Measurements from ENCODE around the gene PCDHA1. TPM values are rescaled to one million over a fixed set of nuclear protein-coding genes. Genes with fewer than 3 reads are reported as not detected.
A peak's percentile ranks its signal among the peaks of the same experiment; 100 is the strongest.
"Not testable (repeated sequence)": the region's sequence is repeated elsewhere in the genome, so short reads cannot be mapped to it uniquely, and the experiment has no call there.

PCDHA1 gene
- total RNA-seq, 6 donors from 2014 or later = 0.13 TPM; not detected in 5

DNA sequence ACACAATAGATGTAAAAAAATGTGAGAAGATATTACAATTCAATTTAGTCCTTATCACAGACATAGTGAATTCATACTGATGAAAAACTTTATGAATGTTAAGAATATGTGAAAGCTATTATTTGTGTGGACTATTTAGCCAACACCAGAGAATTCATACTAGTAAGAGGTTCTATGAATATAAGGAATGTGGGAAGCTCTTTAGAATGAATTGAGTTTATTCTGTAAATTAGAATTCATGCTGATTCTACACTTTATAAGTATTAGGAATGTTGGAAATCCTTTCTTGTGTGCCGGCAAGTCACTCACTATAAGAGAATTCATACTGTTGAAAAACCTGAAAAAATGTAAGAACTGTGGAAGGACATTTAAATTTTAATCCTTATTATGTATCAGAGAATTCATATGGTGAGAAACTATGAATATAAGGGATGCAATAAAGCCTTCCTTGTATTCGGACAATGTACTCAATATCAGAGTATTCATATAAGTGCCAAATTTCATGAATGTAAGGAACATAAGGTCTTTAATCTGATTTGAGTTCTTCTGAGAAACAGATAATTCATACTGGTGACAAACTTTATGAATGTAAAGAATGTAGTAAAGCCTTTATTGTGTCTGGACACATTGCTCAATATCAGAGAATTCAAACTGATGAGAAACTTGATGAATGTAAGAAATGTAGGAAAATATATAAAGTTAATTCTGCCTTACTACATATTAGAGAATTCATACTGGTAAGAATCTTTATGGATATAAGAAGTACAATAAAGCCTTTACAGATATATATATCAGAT, 21.6 kb upstream of the PCDHA1 start:
- H3K27ac ChIP-seq = no peak overlapping the region
- DNase-seq (no peak), ATAC-seq (ENCODE audit: low FRiP score in 2 of 2) (no peak)
- H3K4me3 ChIP-seq = no peak overlapping the region
- 88 to 92% methylated on average over 2 of the region's 2 CpGs for WGBS, 2 donors
- no peaks in the 10 kb centered on the region for H3K27me3 ChIP-seq
- H3K9me3 ChIP-seq = peaks cover 86 to 97% (median 91%) of the 10 kb centered on the region in 4 donors
- no peaks in the 10 kb centered on the region for H3K4me1 ChIP-seq
- TF ChIP-seq, protein P1, sequence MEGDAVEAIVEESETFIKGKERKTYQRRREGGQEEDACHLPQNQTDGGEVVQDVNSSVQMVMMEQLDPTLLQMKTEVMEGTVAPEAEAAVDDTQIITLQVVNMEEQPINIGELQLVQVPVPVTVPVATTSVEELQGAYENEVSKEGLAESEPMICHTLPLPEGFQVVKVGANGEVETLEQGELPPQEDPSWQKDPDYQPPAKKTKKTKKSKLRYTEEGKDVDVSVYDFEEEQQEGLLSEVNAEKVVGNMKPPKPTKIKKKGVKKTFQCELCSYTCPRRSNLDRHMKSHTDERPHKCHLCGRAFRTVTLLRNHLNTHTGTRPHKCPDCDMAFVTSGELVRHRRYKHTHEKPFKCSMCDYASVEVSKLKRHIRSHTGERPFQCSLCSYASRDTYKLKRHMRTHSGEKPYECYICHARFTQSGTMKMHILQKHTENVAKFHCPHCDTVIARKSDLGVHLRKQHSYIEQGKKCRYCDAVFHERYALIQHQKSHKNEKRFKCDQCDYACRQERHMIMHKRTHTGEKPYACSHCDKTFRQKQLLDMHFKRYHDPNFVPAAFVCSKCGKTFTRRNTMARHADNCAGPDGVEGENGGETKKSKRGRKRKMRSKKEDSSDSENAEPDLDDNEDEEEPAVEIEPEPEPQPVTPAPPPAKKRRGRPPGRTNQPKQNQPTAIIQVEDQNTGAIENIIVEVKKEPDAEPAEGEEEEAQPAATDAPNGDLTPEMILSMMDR (IDR thresholded peaks at IDR 0.05) = no peak
- TF ChIP-seq EP300 (IDR thresholded peaks at IDR 0.05) (no peak), POLR2AphosphoS5 (IDR thresholded peaks at IDR 0.05) (no peak), POLR2A (IDR thresholded peaks at IDR 0.05) (no peak)
- H3K36me3 ChIP-seq = no peaks in the 10 kb centered on the region

DNA sequence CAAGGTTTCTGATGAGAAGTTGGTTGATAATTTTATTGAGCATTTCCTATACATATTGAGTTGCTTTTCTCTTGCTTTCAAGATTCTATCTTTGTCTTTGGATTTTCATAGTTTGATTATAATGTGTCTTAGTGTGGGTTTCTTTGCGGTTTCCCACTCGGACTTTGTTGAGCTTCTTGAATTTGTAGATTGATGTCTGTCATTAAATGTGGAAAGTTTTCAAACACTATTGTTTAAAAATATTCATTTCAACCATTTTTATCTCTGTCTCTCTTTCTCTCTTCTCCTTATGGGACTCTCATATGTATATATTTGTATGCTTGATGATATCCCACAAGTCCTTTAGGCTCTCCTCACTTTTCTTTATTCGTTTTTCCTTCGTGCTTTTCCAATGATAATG, 18.5 kb upstream of the PCDHA1 start:
- H3K4me3 ChIP-seq = no peak overlapping the region
- no peak overlapping the region for H3K27ac ChIP-seq
- WGBS, 2 donors = 82 to 84% methylated on average over 4 of the region's 4 CpGs
- no peaks in the 10 kb centered on the region for H3K27me3 ChIP-seq
- no peaks in the 10 kb centered on the region for H3K36me3 ChIP-seq
- no peak for DNase-seq
- no peaks in the 10 kb centered on the region for H3K4me1 ChIP-seq
- TF ChIP-seq, protein P1 (IDR thresholded peaks at IDR 0.05) = no peak
- TF ChIP-seq POLR2AphosphoS5 (IDR thresholded peaks at IDR 0.05) (no peak), POLR2A (IDR thresholded peaks at IDR 0.05) (no peak), EP300 (IDR thresholded peaks at IDR 0.05) (no peak)
- peaks cover 86 to 99% (median 91%) of the 10 kb centered on the region in 4 donors for H3K9me3 ChIP-seq
- no peak for ATAC-seq (ENCODE audit: low FRiP score in 2 of 2)

DNA sequence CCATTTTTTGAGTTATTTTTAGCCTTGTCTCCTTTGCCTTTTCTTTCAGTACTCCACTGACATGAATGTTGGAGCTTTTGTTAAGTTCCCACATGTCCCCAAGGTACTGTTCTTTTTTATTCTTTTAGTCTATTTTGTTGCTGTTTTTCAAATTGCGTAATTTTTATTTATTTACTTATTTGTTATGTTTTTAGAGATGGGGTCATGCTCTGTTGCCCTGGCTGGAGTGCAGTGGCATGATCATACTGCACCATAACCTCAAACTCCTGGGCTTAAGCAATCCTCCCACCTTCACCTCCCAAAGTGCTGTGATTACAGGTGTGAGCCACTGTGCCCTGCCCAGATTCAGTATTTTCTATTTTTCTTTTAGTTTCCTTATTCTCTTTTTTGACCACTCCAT, 5.4 kb upstream of the PCDHA1 start:
- 79 to 82% methylated on average over 1 of the region's 1 CpG for WGBS, 2 donors
- peaks cover 16 to 73% (median 36%) of the 10 kb centered on the region in 4 donors for H3K9me3 ChIP-seq
- TF ChIP-seq POLR2AphosphoS5 (IDR thresholded peaks at IDR 0.05) (no peak), EP300 (IDR thresholded peaks at IDR 0.05) (no peak), POLR2A (IDR thresholded peaks at IDR 0.05) (no peak)
- TF ChIP-seq, protein P1 (IDR thresholded peaks at IDR 0.05) = no peak

DNA sequence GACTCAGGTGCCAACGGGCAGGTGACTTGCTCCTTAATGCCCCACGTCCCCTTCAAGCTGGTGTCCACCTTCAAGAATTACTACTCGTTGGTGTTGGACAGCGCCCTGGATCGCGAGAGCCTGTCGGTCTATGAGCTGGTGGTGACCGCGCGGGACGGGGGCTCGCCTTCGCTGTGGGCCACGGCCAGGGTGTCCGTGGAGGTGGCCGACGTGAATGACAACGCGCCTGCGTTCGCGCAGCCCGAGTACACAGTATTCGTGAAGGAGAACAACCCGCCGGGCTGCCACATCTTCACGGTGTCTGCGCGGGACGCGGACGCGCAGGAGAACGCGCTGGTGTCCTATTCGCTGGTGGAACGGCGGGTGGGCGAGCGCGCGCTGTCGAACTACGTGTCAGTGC, 1.5 kb downstream of the PCDHA1 start:
- not testable (repeated sequence) for ATAC-seq (ENCODE audit: low FRiP score in 2 of 2)

More for the DNA sequence above, 5.4 kb upstream of the PCDHA1 start:
- ATAC-seq (ENCODE audit: low FRiP score in 2 of 2) (no peak), DNase-seq (no peak)
- Histone ChIP-seq H3K36me3 (no peaks in the 10 kb centered on the region), H3K4me3 (no peak overlapping the region), H3K27ac (no peak overlapping the region), H3K4me1 (no peaks in the 10 kb centered on the region), H3K27me3 (no peaks in the 10 kb centered on the region)

DNA sequence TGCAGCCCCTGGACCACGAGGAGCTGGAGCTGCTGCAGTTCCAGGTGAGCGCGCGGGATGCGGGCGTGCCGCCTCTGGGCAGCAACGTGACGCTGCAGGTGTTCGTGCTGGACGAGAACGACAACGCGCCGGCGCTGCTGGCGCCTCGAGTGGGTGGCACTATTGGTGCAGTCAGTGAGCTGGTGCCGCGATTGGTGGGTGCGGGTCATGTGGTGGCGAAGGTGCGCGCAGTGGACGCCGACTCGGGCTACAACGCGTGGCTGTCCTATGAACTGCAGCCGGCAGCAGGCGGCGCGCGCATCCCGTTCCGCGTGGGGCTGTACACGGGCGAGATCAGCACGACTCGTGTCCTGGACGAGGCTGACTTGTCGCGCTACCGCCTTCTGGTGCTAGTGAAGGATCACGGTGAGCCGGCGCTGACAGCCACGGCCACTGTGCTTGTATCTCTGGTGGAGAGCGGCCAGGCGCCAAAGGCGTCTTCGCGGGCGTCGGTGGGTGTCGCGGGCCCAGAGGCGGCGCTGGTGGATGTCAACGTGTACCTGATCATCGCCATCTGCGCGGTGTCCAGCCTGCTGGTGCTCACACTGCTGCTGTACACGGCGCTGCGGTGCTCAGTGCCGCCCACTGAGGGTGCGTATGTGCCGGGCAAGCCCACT, 2.0 kb downstream of the PCDHA1 start:
- DNase-seq = peak in 1 of 2 donors; percentile 81
- ATAC-seq (ENCODE audit: low FRiP score in 2 of 2); H3K4me3 ChIP-seq; H3K36me3 ChIP-seq; H3K27ac ChIP-seq; H3K27me3 ChIP-seq; H3K4me1 ChIP-seq: not testable (repeated sequence)
- H3K9me3 ChIP-seq = peaks cover 34 to 68% (median 57%) of the 10 kb centered on the region in 4 donors
- WGBS, 2 donors = 51 to 53% methylated on average over 16 to 50 of the region's 70 CpGs

More for the DNA sequence above, 1.5 kb downstream of the PCDHA1 start:
- H3K4me3 ChIP-seq, H3K4me1 ChIP-seq, H3K27me3 ChIP-seq, H3K36me3 ChIP-seq, H3K27ac ChIP-seq: not testable (repeated sequence)
- peak in 1 of 2 donors; percentile 79 for DNase-seq
- 29 to 58% methylated on average over 4 to 44 of the region's 44 CpGs for WGBS, 2 donors
- peaks cover 34 to 70% (median 59%) of the 10 kb centered on the region in 4 donors for H3K9me3 ChIP-seq
